Ectodermal cell (in vitro differentiated cells): ENCODE results near the gene IGSF3.
"Not testable (repeated sequence)": the region's sequence is repeated elsewhere in the genome, so short reads cannot be mapped to it uniquely, and the experiment has no call there.

Experiments
- H3K27ac ChIP-seq: 2 replicates; pipeline ENCODE4 v1.7.0; 2013; ENCODE audit warnings: mild to moderate bottlenecking, low read depth, low read length; ENCODE audit not compliant: insufficient read depth, poor library complexity, severe bottlenecking
- H3K27me3 ChIP-seq: 2 replicates; pipeline ENCODE4 v1.7.0; 2013; ENCODE audit warnings: mild to moderate bottlenecking, low read length; ENCODE audit not compliant: insufficient read depth, control insufficient read depth, poor library complexity, severe bottlenecking
- H3K36me3 ChIP-seq: one replicate; pipeline ENCODE4 v1.7.0; 2013; ENCODE audit warnings: low read length; ENCODE audit not compliant: control insufficient read depth, insufficient read depth
- H3K4me1 ChIP-seq: one replicate; pipeline ENCODE4 v1.7.0; 2013; ENCODE audit warnings: low read length; ENCODE audit not compliant: control insufficient read depth, insufficient read depth
- H3K4me3 ChIP-seq: 2 replicates; pipeline ENCODE4 v1.7.0; 2013; ENCODE audit warnings: low read depth, low read length, control low read depth; ENCODE audit not compliant: insufficient read depth
- H3K9me3 ChIP-seq: 2 replicates; pipeline ENCODE4 v1.7.0; 2013; ENCODE audit warnings: mild to moderate bottlenecking, low read length, moderate library complexity; ENCODE audit not compliant: control insufficient read depth
- WGBS, 2 experiments: methylation state at CpG; one replicate each; pipeline ENCODE4 v1.1.7; 2013; ENCODE audit warnings: missing lambda C conversion rate in 2 of 2; 5-methylcytosine and 5-hydroxymethylcytosine counted together

IGSF3 gene

DNA sequence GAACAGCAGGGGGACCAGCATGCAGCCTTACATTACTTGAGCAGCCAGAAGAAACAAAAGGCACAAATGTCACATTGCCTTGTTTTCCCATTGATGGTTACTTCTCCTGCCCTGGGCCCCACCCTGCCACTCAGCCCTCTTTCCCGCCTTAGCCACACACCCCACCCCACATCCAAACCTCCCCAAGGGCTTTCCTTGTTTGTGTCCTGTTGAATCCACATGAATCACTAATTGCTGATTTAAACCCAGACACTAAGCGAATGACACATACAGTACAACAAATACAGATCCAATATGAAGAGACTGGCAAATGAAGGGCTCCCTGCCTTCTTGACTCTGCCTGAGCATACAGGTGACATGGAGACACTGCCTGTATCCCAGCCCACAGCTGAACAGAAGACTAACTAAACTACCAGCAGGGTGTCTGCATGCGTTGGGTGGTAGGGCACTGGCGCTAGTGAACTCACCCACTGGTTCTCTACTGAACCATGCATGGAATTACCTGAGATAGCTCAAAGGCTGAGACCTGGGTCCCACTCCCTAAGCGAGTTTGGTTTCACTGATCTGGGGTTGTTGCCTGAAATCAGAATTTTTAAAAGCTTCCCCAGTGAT is 3.1 kb downstream of the IGSF3 start:
- no peaks in the 10 kb centered on the region for H3K9me3 ChIP-seq
- no peaks in the 10 kb centered on the region for H3K36me3 ChIP-seq
- no peak overlapping the region for H3K27ac ChIP-seq
- peaks cover 3% of the 10 kb centered on the region for H3K4me1 ChIP-seq
- H3K27me3 ChIP-seq = peaks cover 23% of the 10 kb centered on the region
- 85 to 87% methylated on average over 5 of the region's 5 CpGs for WGBS, 2 experiments
- no peak overlapping the region for H3K4me3 ChIP-seq

DNA sequence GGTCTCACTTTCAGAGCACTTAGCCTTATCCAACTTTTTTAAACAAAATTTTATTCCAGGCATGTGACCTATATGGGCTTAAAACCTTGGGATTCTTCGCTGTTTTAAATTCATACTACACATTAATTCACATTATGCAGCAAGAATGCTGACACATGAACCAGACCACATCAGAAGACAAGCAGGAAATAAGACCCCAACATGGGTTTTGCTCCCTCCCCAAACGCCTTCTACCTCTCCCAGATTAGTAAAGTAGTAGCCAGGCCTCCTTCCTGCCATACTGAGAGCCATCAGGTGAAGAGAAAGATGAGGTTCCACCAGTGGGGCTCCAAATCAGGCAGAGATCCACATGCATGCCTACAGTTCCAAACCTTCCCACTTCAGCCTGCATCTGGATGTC is 3.7 kb downstream of the IGSF3 start:
- H3K4me3 ChIP-seq = no peak overlapping the region
- H3K4me1 ChIP-seq = peaks cover 3% of the 10 kb centered on the region
- H3K27me3 ChIP-seq = peaks cover 23% of the 10 kb centered on the region
- H3K9me3 ChIP-seq = no peaks in the 10 kb centered on the region
- no peak overlapping the region for H3K27ac ChIP-seq
- WGBS, 2 experiments = 83 to 91% methylated on average over 2 of the region's 2 CpGs
- no peaks in the 10 kb centered on the region for H3K36me3 ChIP-seq

DNA sequence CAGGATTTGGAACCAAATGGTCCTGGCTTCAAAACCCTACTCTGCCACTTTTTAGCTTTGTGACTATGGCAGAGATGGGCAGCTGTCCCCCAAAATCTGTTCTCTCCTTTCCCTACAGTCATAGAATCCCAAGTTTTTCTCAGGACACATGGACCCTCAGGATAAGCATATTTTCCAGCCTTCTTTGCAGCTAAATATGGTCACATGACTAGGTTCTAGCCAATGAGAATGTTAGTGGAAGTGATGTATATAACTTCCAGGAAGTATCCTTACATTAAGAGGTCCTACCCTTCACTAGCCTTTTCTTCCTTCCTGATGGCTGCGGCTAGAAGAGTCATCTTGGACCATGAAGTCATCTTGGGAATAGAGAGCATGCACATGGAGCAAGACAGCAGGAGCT is 5.9 kb downstream of the IGSF3 start:
- H3K36me3 ChIP-seq = no peaks in the 10 kb centered on the region
- no peak overlapping the region for H3K27ac ChIP-seq
- H3K9me3 ChIP-seq = no peaks in the 10 kb centered on the region
- peaks cover 3% of the 10 kb centered on the region for H3K4me1 ChIP-seq
- H3K27me3 ChIP-seq = peaks cover 16% of the 10 kb centered on the region
- no peak overlapping the region for H3K4me3 ChIP-seq
- whole genome bisulfite sequencing, 2 experiments = 94 to 100% methylated on average over 1 of the region's 1 CpG

DNA sequence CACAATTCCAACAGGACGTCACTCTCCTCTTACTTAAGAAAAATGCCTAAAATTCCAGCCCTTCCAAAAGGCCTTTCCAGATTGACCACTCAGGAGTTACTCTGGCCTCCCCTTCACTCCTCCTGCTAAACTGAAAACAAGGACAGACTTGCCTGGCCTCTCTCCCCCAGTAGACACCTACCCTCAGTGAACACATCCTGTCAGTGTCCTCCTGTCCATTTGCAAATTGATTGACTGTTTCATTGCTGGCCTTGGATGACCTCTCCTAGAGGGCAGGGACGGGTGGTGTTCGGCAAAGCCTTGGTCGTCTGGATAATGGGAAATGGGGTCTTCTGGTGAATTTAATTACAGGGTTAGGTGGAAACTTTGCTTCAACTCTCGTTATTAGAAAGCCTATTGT is 8.9 kb downstream of the IGSF3 start:
- not testable (repeated sequence) for H3K9me3 ChIP-seq, H3K27me3 ChIP-seq, H3K4me3 ChIP-seq, H3K27ac ChIP-seq, H3K4me1 ChIP-seq, H3K36me3 ChIP-seq
- WGBS, 2 experiments = 88 to 89% methylated on average over 4 to 5 of the region's 5 CpGs

DNA sequence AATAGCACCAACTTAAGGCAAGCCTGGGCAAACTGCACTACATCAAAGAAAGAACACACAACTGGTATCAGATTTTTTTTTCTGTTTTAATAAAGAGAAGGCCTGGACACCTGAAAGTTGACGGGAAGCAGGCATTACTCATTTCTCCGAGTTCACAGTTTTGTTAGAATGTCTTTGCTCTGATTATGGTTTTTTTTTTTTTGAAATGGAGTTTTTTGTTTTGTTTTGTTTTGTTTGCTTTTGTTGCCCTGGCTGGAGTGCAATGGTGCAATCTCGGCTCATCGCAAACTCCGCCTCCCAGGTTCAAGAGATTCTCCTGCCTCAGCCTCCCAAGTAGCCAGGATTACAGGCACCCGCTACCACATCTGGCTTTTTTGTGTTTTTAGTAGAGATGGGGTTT is 9.7 kb downstream of the IGSF3 start:
- not testable (repeated sequence) for H3K36me3 ChIP-seq, H3K4me3 ChIP-seq, H3K27me3 ChIP-seq, H3K27ac ChIP-seq, H3K4me1 ChIP-seq, H3K9me3 ChIP-seq
- 89% methylated on average over 6 of the region's 6 CpGs for WGBS, 2 experiments

DNA sequence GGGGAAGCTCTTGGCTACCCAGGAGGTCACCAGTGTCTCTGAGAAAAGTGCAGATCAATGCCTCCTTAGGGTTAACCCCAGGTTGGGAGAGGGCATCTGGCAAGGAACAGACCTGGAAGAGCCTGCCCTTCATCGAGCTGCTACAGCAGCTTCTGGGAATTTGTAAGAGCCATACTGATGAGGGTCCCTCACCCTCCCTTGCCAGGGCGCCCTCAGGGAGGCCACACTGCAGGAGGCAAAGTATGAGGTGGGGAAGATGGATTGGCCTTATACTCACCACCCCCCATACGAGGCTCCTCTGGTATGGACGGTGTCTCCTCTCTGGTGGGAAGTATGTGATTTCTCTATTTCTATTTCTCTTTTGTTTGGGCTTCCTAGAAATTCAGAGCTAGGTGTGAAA is 13.2 kb downstream of the IGSF3 start:
- H3K4me1 ChIP-seq = no peaks in the 10 kb centered on the region
- no peak overlapping the region for H3K4me3 ChIP-seq
- 91 to 94% methylated on average over 1 to 2 of the region's 4 CpGs for WGBS, 2 experiments
- H3K27ac ChIP-seq = no peak overlapping the region
- H3K9me3 ChIP-seq = no peaks in the 10 kb centered on the region
- H3K27me3 ChIP-seq = no peaks in the 10 kb centered on the region
- H3K36me3 ChIP-seq = no peaks in the 10 kb centered on the region

DNA sequence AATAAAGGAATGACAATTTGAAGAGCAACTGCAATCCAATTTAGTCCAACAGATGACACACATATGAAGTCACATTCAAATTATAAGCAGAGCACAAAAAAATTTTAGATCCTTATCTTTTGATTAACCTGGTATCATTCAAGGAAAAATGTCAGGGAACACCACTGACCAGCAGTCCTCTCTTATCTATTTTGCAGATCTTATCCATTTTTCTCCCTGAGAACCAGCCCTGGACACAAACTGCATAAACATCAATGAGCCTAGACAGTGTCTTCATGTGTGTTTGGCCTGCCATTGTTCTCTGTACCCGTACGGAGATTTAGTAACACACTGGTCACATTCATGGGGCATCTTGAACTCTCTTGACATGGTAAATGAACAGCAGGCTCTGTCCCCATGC is 14.9 kb downstream of the IGSF3 start:
- H3K36me3 ChIP-seq, H3K4me1 ChIP-seq: not testable (repeated sequence)
- 59 to 70% methylated on average over 2 of the region's 2 CpGs for WGBS, 2 experiments

DNA sequence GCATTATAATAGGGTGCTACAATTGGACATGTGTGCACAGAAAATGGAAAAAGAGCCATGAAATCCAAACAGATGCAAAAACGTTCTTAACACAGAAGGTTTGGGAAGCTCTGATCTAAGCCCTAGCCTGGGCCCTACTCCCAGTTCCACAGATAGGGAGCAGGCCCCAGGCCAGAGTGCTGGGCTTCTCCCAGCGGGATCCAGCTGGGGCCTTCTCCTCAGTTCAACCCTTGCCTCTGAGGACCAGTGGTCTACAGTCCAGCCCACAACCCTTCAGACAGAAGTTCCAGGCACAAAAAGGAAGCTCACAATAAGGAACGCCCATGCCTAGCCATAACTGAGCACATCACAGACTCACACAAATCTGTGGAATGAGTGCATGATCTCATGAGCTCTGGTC is 16.8 kb downstream of the IGSF3 start:
- 92 to 100% methylated on average over 1 to 2 of the region's 3 CpGs for WGBS, 2 experiments

More for the DNA sequence above, 14.9 kb downstream of the IGSF3 start:
- not testable (repeated sequence) for H3K27ac ChIP-seq, H3K9me3 ChIP-seq, H3K4me3 ChIP-seq, H3K27me3 ChIP-seq

DNA sequence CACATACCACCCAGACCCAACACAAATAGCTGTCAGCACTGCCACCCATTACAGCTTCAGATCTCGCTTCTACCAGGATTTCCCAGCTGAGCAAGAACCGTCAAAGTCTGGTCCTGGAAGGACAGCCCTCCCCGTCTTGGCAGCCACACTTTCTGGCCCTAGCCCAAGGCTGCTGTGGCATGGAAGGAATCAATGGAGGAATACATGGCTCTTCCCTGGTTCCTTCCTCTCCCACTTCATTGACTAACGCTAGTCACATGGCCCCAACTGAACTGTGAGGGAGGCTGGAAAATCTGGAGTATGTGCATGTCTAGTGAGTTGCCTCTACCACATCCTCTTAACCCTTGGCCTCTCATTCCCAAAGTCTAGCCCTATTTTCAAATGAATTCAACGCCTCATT is 18.5 kb downstream of the IGSF3 start:
- H3K27ac ChIP-seq, H3K9me3 ChIP-seq, H3K36me3 ChIP-seq, H3K4me1 ChIP-seq, H3K27me3 ChIP-seq, H3K4me3 ChIP-seq: not testable (repeated sequence)
- WGBS, 2 experiments = 91 to 92% methylated on average over 4 to 5 of the region's 5 CpGs

More for the DNA sequence above, 16.8 kb downstream of the IGSF3 start:
- not testable (repeated sequence) for H3K9me3 ChIP-seq, H3K27ac ChIP-seq, H3K36me3 ChIP-seq, H3K27me3 ChIP-seq, H3K4me3 ChIP-seq, H3K4me1 ChIP-seq

DNA sequence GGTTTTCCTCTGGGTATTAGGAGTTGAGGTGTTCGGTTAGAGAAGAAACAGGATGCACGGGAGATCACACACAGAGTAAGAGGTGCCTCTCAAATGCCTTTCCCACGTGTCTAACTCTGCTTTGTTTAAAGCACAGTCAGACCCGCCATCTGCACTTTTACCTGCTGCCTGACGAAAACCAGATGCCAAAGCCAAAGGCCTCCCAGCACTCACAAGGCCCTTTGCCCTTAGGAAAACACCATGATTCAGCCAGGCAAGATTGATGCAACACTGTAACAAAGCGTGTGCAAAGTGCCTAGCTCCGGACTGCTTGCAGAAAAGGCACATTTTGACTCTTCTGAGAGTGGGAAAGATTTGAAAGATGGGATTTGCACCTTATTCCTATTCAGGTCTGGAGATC is 19.2 kb downstream of the IGSF3 start:
- H3K9me3 ChIP-seq, H3K27ac ChIP-seq, H3K27me3 ChIP-seq, H3K4me3 ChIP-seq, H3K36me3 ChIP-seq, H3K4me1 ChIP-seq: not testable (repeated sequence)
- 85 to 91% methylated on average over 7 of the region's 7 CpGs for WGBS, 2 experiments

DNA sequence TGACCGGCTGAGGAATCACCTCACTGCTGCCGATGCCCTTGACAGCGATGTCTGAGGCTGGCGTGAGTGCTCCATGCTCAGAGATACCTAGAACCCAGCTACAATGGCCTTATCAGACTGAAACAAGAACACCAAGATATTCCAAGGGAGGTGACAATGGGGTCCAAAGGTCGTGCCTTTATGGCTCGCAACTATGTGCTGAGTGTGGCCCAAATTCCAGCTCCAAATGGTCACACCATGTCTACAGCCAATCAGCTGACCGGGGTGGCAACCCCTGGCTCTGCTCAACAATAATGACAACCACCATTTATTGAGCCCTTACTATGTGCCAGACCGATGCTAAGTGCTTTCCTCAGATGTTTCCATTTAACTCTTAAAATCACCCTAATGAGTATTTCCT is 20.3 kb downstream of the IGSF3 start:
- H3K27me3 ChIP-seq, H3K4me3 ChIP-seq, H3K36me3 ChIP-seq, H3K4me1 ChIP-seq, H3K27ac ChIP-seq, H3K9me3 ChIP-seq: not testable (repeated sequence)
- 92 to 96% methylated on average over 8 of the region's 8 CpGs for WGBS, 2 experiments
